GM12891 (cell line): Measurements from ENCODE around the gene PCDHA1.

Experiments
- POLR2A ChIP-seq: IDR thresholded peaks from 2 replicates; pipeline ENCODE4 v1.6.1; 2011; ENCODE audit warnings: low read depth, low read length, control low read depth
- POLR2AphosphoS5 ChIP-seq: IDR thresholded peaks from 2 replicates; pipeline ENCODE4 v1.6.1; 2011; ENCODE audit warnings: low read depth, low read length, control low read depth
- TAF1 ChIP-seq: IDR thresholded peaks from 2 replicates; pipeline ENCODE4 v1.6.1; 2011; ENCODE audit warnings: low read depth, low read length, control low read depth

DNA sequence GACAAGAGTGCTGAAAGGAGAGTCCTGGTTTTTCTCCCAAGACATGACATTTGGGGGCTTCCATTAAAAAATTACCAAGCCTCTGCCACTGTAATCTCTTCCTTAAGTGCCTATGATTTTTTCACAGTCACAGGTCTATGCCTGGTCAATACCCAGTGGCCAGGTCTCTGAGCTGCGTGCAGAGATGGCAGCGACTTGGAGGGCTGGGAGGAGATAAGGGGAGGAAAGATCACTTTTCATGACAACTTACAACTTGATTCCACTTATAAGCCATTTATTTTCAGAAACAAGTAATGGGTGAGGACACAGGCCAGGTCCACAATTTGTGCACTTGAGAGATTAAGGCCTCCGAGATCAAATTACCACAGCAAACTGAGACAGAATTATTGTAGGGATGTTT, 178.4 kb downstream of the PCDHA1 start:
- TF ChIP-seq POLR2AphosphoS5, result no peak
- TF ChIP-seq POLR2A, result no peak
- no peak for TF ChIP-seq TAF1
